Uterus (tissue), 4 donors: ENCODE results near the gene TAS2R10. TPM values are rescaled to one million over a fixed set of nuclear protein-coding genes. Genes with fewer than 3 reads are reported as not detected.

Source experiments
- DNase-seq, 2 donors: peaks; one replicate each; pipeline ENCODE4 v3.0.0-alpha.2; 2019 to 2020
- H3K27ac ChIP-seq, 2 donors: fragments of 200-600 bp; sonication (generic); 1 replicate in 1 of 2; 2 replicates in 1 of 2; pipeline ENCODE4 v1.5.1; 2016 to 2018
- H3K27me3 ChIP-seq, 2 donors: fragments of 200-600 bp; sonication (generic); one replicate each; pipeline ENCODE4 v1.5.1; 2018 to 2019; ENCODE audit warnings: control low read depth in 1 of 2
- H3K36me3 ChIP-seq, 2 donors: fragments of 200-600 bp; sonication (generic); one replicate each; pipeline ENCODE4 v1.5.1; 2019; ENCODE audit warnings: control low read depth in 1 of 2
- H3K4me1 ChIP-seq, 2 donors: fragments of 200-600 bp; sonication (generic); one replicate each; pipeline ENCODE4 v1.5.1; 2018 to 2019; ENCODE audit warnings: control low read depth in 1 of 2
- H3K4me3 ChIP-seq, 2 donors: fragments of 200-600 bp; sonication (generic); 1 replicate in 1 of 2; 2 replicates in 1 of 2; pipeline ENCODE4 v1.5.1; 2018 to 2019; ENCODE audit warnings: mild to moderate bottlenecking in 1 of 2
- H3K9me3 ChIP-seq, 2 donors: fragments of 200-600 bp; sonication (generic); one replicate each; pipeline ENCODE4 v1.5.1; 2019; ENCODE audit warnings: control low read depth in 1 of 2
- POLR2A ChIP-seq, 2 donors: fragments of 450-650 bp; IDR thresholded peaks; one replicate each; pipeline ENCODE4 v1.6.1; 2016; ENCODE audit warnings: antibody characterized with exemption in 2 of 2, mild to moderate bottlenecking in 1 of 2, moderate library complexity in 1 of 2
- intact Hi-C: fragments of 100-400 bp; cut with DNase I; formaldehyde crosslinking; loops from one replicate; pipeline ENCODE4 v1.15.1; 2023; ENCODE audit warnings: low total_unique reads
- total RNA-seq, 4 donors: library from RNA; depleted of rRNA in 3 of 4; stranded (reverse); fragments of >200 nt in 3 of 4; gene quantifications; one replicate each; pipeline versions ENCODE4 v1.1.0 to v1.2.4, GENCODE V29; 2014 to 2023
- TF ChIP-seq, protein P1 (sequence below), 4 experiments: fragments of 200-600 bp in 2 of 4; fragments of 450-650 bp in 2 of 4; sonication (generic) in 2 of 4; IDR thresholded peaks; one replicate each; pipeline ENCODE4 v1.5.1; 2016 to 2019; ENCODE audit warnings: antibody characterized with exemption in 4 of 4, mild to moderate bottlenecking in 2 of 4, moderate library complexity in 1 of 4
- donor health status: DM: yes; HTN: yes; CAD: no.

Gene TAS2R10
- total RNA-seq, 4 donors from 2014 or later = 2.3 to 5.2 TPM; not detected in 2

- Histone ChIP-seq H3K9me3 (no peaks in the 10 kb centered on the region), H3K27ac (no peak overlapping the region), H3K4me1 (no peaks in the 10 kb centered on the region), H3K4me3 (no peak overlapping the region), H3K27me3 (no peaks in the 10 kb centered on the region), H3K36me3 (no peaks in the 10 kb centered on the region)
- DNase-seq = no peak
- TF ChIP-seq, protein P1, sequence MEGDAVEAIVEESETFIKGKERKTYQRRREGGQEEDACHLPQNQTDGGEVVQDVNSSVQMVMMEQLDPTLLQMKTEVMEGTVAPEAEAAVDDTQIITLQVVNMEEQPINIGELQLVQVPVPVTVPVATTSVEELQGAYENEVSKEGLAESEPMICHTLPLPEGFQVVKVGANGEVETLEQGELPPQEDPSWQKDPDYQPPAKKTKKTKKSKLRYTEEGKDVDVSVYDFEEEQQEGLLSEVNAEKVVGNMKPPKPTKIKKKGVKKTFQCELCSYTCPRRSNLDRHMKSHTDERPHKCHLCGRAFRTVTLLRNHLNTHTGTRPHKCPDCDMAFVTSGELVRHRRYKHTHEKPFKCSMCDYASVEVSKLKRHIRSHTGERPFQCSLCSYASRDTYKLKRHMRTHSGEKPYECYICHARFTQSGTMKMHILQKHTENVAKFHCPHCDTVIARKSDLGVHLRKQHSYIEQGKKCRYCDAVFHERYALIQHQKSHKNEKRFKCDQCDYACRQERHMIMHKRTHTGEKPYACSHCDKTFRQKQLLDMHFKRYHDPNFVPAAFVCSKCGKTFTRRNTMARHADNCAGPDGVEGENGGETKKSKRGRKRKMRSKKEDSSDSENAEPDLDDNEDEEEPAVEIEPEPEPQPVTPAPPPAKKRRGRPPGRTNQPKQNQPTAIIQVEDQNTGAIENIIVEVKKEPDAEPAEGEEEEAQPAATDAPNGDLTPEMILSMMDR (IDR thresholded peaks at IDR 0.05) = no peak
- no peak for TF ChIP-seq POLR2A (IDR thresholded peaks at IDR 0.05)
- intact Hi-C loops = no loop called here
Measured at GRCh38 chr12:10842862-10843261, 16.7 kb upstream of the TAS2R10 start.

- no peaks in the 10 kb centered on the region for H3K9me3 ChIP-seq
- no peak for DNase-seq
- no peaks in the 10 kb centered on the region for H3K36me3 ChIP-seq
- H3K4me3 ChIP-seq = no peak overlapping the region
- H3K27ac ChIP-seq = no peak overlapping the region
- intact Hi-C loops = no loop called here
- no peaks in the 10 kb centered on the region for H3K4me1 ChIP-seq
- H3K27me3 ChIP-seq = no peaks in the 10 kb centered on the region
- TF ChIP-seq, protein P1 (IDR thresholded peaks at IDR 0.05) = no peak
Measured at GRCh38 chr12:10838461-10838860, 12.3 kb upstream of the TAS2R10 start.

DNA sequence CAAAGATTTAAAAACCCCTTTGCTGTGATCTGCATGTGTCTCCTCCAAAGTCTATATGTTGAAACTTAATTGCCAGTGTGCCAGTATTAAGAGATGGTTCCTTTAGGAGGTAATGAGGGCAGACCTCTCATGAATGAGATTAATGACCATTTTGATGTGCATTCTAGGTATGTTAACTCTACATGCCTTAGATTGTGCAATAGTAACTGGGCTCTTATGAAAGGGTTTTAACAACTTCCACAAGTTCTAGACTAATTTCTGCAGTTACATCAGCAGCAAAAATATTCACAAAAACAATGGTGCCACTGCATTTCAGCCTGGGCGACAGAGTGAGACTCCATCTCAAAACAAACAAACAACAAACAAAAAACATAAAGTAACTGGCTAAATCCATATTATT lies 3.8 kb upstream of the TAS2R10 start:
- no peak for DNase-seq
- H3K27ac ChIP-seq = no peak overlapping the region
- no peaks in the 10 kb centered on the region for H3K27me3 ChIP-seq
- intact Hi-C loops = no loop called here
- H3K36me3 ChIP-seq = no peaks in the 10 kb centered on the region
- H3K4me3 ChIP-seq = no peak overlapping the region
- TF ChIP-seq, protein P1 (IDR thresholded peaks at IDR 0.05) = no peak
- no peak for TF ChIP-seq POLR2A (IDR thresholded peaks at IDR 0.05)
- H3K4me1 ChIP-seq = no peaks in the 10 kb centered on the region
- no peaks in the 10 kb centered on the region for H3K9me3 ChIP-seq

DNA sequence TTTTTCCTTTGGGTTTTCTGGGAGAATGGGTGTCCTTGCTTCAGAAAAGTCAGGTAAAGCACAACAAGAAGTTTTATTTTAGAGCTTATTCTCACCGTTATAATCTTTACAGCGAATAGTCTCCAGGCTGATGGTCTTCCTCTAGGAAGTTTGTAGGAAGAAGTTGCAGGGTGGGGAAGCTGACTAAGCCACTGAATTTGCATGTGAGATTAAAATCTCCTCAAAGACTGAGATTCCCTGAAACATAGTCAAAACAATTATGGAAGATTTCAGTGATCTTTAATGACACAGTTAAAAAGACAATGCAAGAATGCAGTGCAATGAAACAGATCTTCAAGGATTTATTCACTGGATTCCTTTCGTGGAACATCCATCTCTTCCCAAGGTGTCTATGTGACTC lies 1.2 kb downstream of the TAS2R10 start:
- no peaks in the 10 kb centered on the region for H3K9me3 ChIP-seq
- TF ChIP-seq, protein P1 (IDR thresholded peaks at IDR 0.05) = no peak
- no peak for TF ChIP-seq POLR2A (IDR thresholded peaks at IDR 0.05)
- intact Hi-C loops = no loop called here
- DNase-seq = no peak
- H3K4me3 ChIP-seq = no peak overlapping the region
- no peaks in the 10 kb centered on the region for H3K4me1 ChIP-seq
- H3K27me3 ChIP-seq = no peaks in the 10 kb centered on the region
- no peak overlapping the region for H3K27ac ChIP-seq
- H3K36me3 ChIP-seq = no peaks in the 10 kb centered on the region

- no peaks in the 10 kb centered on the region for H3K4me1 ChIP-seq
- no peaks in the 10 kb centered on the region for H3K36me3 ChIP-seq
- H3K27ac ChIP-seq = no peak overlapping the region
- no peaks in the 10 kb centered on the region for H3K9me3 ChIP-seq
- H3K4me3 ChIP-seq = no peak overlapping the region
- no peak for DNase-seq
- intact Hi-C loops = no loop called here
- TF ChIP-seq, protein P1 (IDR thresholded peaks at IDR 0.05) = no peak
- TF ChIP-seq POLR2A (IDR thresholded peaks at IDR 0.05) = no peak
- H3K27me3 ChIP-seq = no peaks in the 10 kb centered on the region
Measured at GRCh38 chr12:10811883-10812536, 14.1 kb downstream of the TAS2R10 start.
